OCI-LY7 (cell line): ENCODE data around the gene TMIGD1. TPM values are rescaled to one million over a fixed set of nuclear protein-coding genes. Genes with fewer than 3 reads are reported as not detected.
A peak's percentile ranks its signal among the peaks of the same experiment; 100 is the strongest.

ENCODE experiments used
- BruUV-seq: library from RNA; stranded (reverse); fragments of 400-500 nt; replicated peaks from 2 replicates; lab custom pipeline; 2021; lab: Mats Ljungman, UMichigan
- CTCF ChIA-PET: fragments of 300-600 bp; sonication (Branson Sonifier 250); formaldehyde crosslinking; loops from one replicate; lab custom pipeline; 2022; ENCODE audit warnings: antibody characterized with exemption; ENCODE audit not compliant: unreplicated experiment; lab: Charles Lee
- POLR2A ChIA-PET: fragments of 300-600 bp; sonication (Branson Sonifier 250); formaldehyde crosslinking; loops from one replicate; lab custom pipeline; 2022; ENCODE audit warnings: antibody characterized with exemption; lab: Charles Lee
- DNase-seq: peaks from one replicate; pipeline ENCODE4 v3.0.0-alpha.2; 2015; ENCODE audit warnings: low spot score
- H2AFZ ChIP-seq: fragments of 200-600 bp; sonication (generic), shearing (Covaris generic); 2 replicates; pipeline ENCODE4 v1.6.1; 2014; ENCODE audit warnings: mild to moderate bottlenecking, antibody characterized with exemption, low read length, moderate library complexity
- H3K27ac ChIP-seq: fragments of 200-600 bp; sonication (generic); 2 replicates; pipeline ENCODE4 v1.5.1; 2014; ENCODE audit warnings: mixed run types, low read depth, mild to moderate bottlenecking, moderate library complexity, low read length, inconsistent platforms; ENCODE audit not compliant: poor library complexity, severe bottlenecking
- H3K36me3 ChIP-seq: fragments of 200-600 bp; sonication (generic); 2 replicates; pipeline ENCODE4 v1.6.1; 2014; ENCODE audit warnings: mild to moderate bottlenecking, antibody characterized with exemption, low read length, moderate library complexity, mixed read lengths; ENCODE audit not compliant: insufficient read depth
- H3K4me1 ChIP-seq: fragments of 200-600 bp; sonication (generic); 2 replicates; pipeline ENCODE4 v1.5.1; 2014; ENCODE audit warnings: mild to moderate bottlenecking, low read length; ENCODE audit not compliant: insufficient read depth, poor library complexity, severe bottlenecking
- H3K4me2 ChIP-seq: fragments of 200-600 bp; sonication (generic); 2 replicates; pipeline ENCODE4 v1.6.1; 2014; ENCODE audit warnings: mild to moderate bottlenecking, low read length
- H3K4me3 ChIP-seq: fragments of 200-600 bp; sonication (generic); 2 replicates; pipeline ENCODE4 v1.5.1; 2014; ENCODE audit warnings: mild to moderate bottlenecking, low read depth, low read length; ENCODE audit not compliant: poor library complexity, severe bottlenecking
- H3K79me2 ChIP-seq: fragments of 200-600 bp; sonication (generic); 2 replicates; pipeline ENCODE4 v1.6.1; 2016; ENCODE audit warnings: low read depth, mild to moderate bottlenecking, low read length, moderate library complexity, mixed read lengths; ENCODE audit not compliant: insufficient read depth
- H3K9me2 ChIP-seq: fragments of 200-600 bp; sonication (generic); 2 replicates; pipeline ENCODE4 v1.6.1; 2016; ENCODE audit warnings: mild to moderate bottlenecking, low read length, mixed read lengths; ENCODE audit not compliant: insufficient read depth
- H3K9me3 ChIP-seq: fragments of 200-600 bp; sonication (generic); 2 replicates; pipeline ENCODE4 v1.6.1; 2014; ENCODE audit warnings: mild to moderate bottlenecking, mixed run types, low read length, mixed read lengths
- H4K20me1 ChIP-seq: fragments of 200-600 bp; sonication (generic); 2 replicates; pipeline ENCODE4 v1.6.1; 2014; ENCODE audit warnings: mild to moderate bottlenecking, antibody characterized with exemption, low read length, moderate library complexity, mixed read lengths; ENCODE audit not compliant: insufficient read depth
- EZH2phosphoT487 ChIP-seq: fragments of 200-600 bp; sonication (generic); IDR thresholded peaks from 2 replicates; pipeline ENCODE4 v1.6.1; 2018; ENCODE audit warnings: low read depth, borderline replicate concordance, mild to moderate bottlenecking, mixed run types, antibody characterized with exemption, low read length, moderate library complexity, mixed read lengths
- intact Hi-C: fragments of 100-400 bp; cut with micrococcal nuclease; formaldehyde crosslinking; loops from one replicate; pipeline ENCODE4 v1.10.0; 2022; ENCODE audit not compliant: unreplicated experiment
- total RNA-seq, 2 experiments: library from RNA; depleted of rRNA in 1 of 2; stranded (reverse); fragments of >200 nt in 1 of 2; shearing (Covaris generic) in 1 of 2; gene quantifications; 2 replicates each; pipeline ENCODE4 v1.2.3, GENCODE V29; 2014 to 2022
- TF ChIP-seq, protein P1 (sequence below): fragments of 200-600 bp; sonication (generic); conservative IDR thresholded peaks from 2 replicates; pipeline ENCODE4 v1.5.1; 2014; ENCODE audit warnings: mild to moderate bottlenecking, antibody characterized with exemption, low read length, moderate library complexity, mixed read lengths

The TMIGD1 gene
- total RNA-seq, 2 experiments from 2014 or later, result not detected

GRCh38 chr17:30381340-30381659, 47.4 kb upstream of the TMIGD1 start:
- Histone ChIP-seq H3K9me3 (no peaks in the 10 kb centered on the region), H3K9me2 (no peaks in the 10 kb centered on the region), H2AFZ (no peak overlapping the region), H3K27ac (no peak overlapping the region), H3K4me2 (peak overlapping the region; percentile 81), H3K4me1 (peaks cover 27% of the 10 kb centered on the region), H4K20me1 (no peaks in the 10 kb centered on the region), H3K4me3 (peak overlapping the region; percentile 81), H3K36me3 (peaks cover 9% of the 10 kb centered on the region), H3K79me2 (peaks cover 14% of the 10 kb centered on the region; the same call in 1 of the 2 replicates)
- intact Hi-C loops, result no loop called here
- ChIA-PET POLR2A (interaction anchor here (0.6 to 1.3 kb wide), 2 partner anchors 9 to 48 kb away, joined by 3 read pairs; no protein-coding TSS in a partner anchor), CTCF (no interaction called here)
- DNase-seq, result no peak
- no TSS peak for BruUV-seq
- TF ChIP-seq, protein P1, sequence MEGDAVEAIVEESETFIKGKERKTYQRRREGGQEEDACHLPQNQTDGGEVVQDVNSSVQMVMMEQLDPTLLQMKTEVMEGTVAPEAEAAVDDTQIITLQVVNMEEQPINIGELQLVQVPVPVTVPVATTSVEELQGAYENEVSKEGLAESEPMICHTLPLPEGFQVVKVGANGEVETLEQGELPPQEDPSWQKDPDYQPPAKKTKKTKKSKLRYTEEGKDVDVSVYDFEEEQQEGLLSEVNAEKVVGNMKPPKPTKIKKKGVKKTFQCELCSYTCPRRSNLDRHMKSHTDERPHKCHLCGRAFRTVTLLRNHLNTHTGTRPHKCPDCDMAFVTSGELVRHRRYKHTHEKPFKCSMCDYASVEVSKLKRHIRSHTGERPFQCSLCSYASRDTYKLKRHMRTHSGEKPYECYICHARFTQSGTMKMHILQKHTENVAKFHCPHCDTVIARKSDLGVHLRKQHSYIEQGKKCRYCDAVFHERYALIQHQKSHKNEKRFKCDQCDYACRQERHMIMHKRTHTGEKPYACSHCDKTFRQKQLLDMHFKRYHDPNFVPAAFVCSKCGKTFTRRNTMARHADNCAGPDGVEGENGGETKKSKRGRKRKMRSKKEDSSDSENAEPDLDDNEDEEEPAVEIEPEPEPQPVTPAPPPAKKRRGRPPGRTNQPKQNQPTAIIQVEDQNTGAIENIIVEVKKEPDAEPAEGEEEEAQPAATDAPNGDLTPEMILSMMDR, result no peak
- TF ChIP-seq EZH2phosphoT487, result no peak

GRCh38 chr17:30380643-30381339, 46.9 kb upstream of the TMIGD1 start:
- Histone ChIP-seq H3K9me3 (no peaks in the 10 kb centered on the region), H3K4me1 (peaks cover 27% of the 10 kb centered on the region), H3K79me2 (peaks cover 14% of the 10 kb centered on the region; the same call in 1 of the 2 replicates), H3K4me3 (peak overlapping the region; percentile 81), H3K27ac (no peak overlapping the region), H3K36me3 (peaks cover 5% of the 10 kb centered on the region; the same call in 1 of the 2 replicates), H3K4me2 (peak overlapping the region; percentile 81), H3K9me2 (no peaks in the 10 kb centered on the region), H2AFZ (no peak overlapping the region), H4K20me1 (no peaks in the 10 kb centered on the region)
- BruUV-seq, result no TSS peak
- DNase-seq, result no peak
- intact Hi-C loops, result no loop called here
- ChIA-PET CTCF (no interaction called here), POLR2A (interaction anchor here (0.6 to 1.3 kb wide), 5 partner anchors 8 to 477 kb away, joined by 3 to 4 read pairs (median 3); no protein-coding TSS in a partner anchor)
- TF ChIP-seq EZH2phosphoT487, result no peak
- TF ChIP-seq, protein P1, result no peak
